Kidney (tissue), 14 donors: Measurements from ENCODE around the gene HDAC9. TPM values are rescaled to one million over a fixed set of nuclear protein-coding genes. Genes with fewer than 3 reads are reported as not detected.

Source experiments
- DNase-seq, 5 donors: peaks; one replicate each; pipeline ENCODE4 v3.0.0-alpha.2; 2013 to 2020
- FAIRE-seq: peaks from 2 replicates; lab custom pipeline; 2012; peaks lifted over from hg19 to GRCh38; lab: Jason Lieb, UNC
- H3K27ac ChIP-seq, 2 donors: one replicate each; pipeline ENCODE4 v1.7.0; 2013; ENCODE audit warnings: low read depth in 2 of 2, low read length in 2 of 2, inconsistent platforms in 1 of 2
- H3K27me3 ChIP-seq: one replicate; pipeline ENCODE4 v1.7.1; 2013; ENCODE audit warnings: low read length, inconsistent platforms; ENCODE audit not compliant: control insufficient read depth, insufficient read depth
- H3K36me3 ChIP-seq, 3 donors: one replicate each; pipeline versions ENCODE4 v1.7.0 to v1.7.1; 2013; ENCODE audit warnings: low read length in 3 of 3, control low read depth in 1 of 3, inconsistent platforms in 1 of 3; ENCODE audit not compliant: insufficient read depth in 3 of 3, control insufficient read depth in 2 of 3
- H3K4me1 ChIP-seq, 3 donors: one replicate each; pipeline versions ENCODE4 v1.7.0 to v1.7.1; 2013; ENCODE audit warnings: low read length in 3 of 3, inconsistent platforms in 1 of 3, low read depth in 1 of 3; ENCODE audit not compliant: control insufficient read depth in 2 of 3, insufficient read depth in 2 of 3
- H3K4me3 ChIP-seq, 3 donors: one replicate each; pipeline versions ENCODE4 v1.7.0 to v1.8.1; 2013; ENCODE audit warnings: low read length in 3 of 3, control low read depth in 1 of 3, inconsistent platforms in 1 of 3
- H3K9ac ChIP-seq, 3 donors: one replicate each; pipeline versions ENCODE4 v1.7.0 to v1.7.1; 2013; ENCODE audit warnings: low read length in 3 of 3, control low read depth in 1 of 3, inconsistent platforms in 1 of 3
- H3K9me3 ChIP-seq, 3 donors: one replicate each; pipeline versions ENCODE4 v1.7.0 to v1.7.1; 2013; ENCODE audit warnings: low read length in 3 of 3, control low read depth in 1 of 3, inconsistent platforms in 1 of 3; ENCODE audit not compliant: control insufficient read depth in 2 of 3, insufficient read depth in 1 of 3
- intact Hi-C: fragments of 100-400 bp; cut with DNase I; formaldehyde crosslinking; loops from one replicate; pipeline ENCODE4 v1.11.1; 2022
- polyA plus RNA-seq: library from polyadenylated mRNA; stranded (reverse); fragments of 350-450 nt; fragmentation: Illumina TruSeq; extraction: RNeasy Lipid Tissue Mini Kit (QIAGEN cat#74804); gene quantifications from one replicate; pipeline ENCODE4 v1.2.3, GENCODE V29; 2014; ENCODE audit warnings: low read depth, low replicate concordance; ENCODE audit not compliant: insufficient read depth
- total RNA-seq: library from RNA; stranded (reverse); fragmentation: NEBNext Ultra II Directional; extraction: Animal tissue kit (Norgen Biotek cat#: 25700); gene quantifications from one replicate; pipeline ENCODE4 v1.2.1, GENCODE V29; 2021
- TF ChIP-seq, protein P1 (sequence below): IDR thresholded peaks from 3 replicates; pipeline ENCODE4 v1.5.1; 2012; ENCODE audit warnings: mild to moderate bottlenecking, moderate library complexity, borderline replicate concordance; ENCODE audit not compliant: insufficient read depth; ENCODE audit errors: extremely low read depth
- donor health status: control.
- donor health status: control.
- donor health status: control.
- donor health status: control.
- donor health status: control.
- donor health status: DM: yes; HTN: yes; CAD: no.
- donor health status: Normal renal cell carcinoma (clear cell type).

Gene HDAC9
- total and polyA plus RNA-seq, 2 donors from 2014 or later, result 2.1 to 22.1 TPM

DNA sequence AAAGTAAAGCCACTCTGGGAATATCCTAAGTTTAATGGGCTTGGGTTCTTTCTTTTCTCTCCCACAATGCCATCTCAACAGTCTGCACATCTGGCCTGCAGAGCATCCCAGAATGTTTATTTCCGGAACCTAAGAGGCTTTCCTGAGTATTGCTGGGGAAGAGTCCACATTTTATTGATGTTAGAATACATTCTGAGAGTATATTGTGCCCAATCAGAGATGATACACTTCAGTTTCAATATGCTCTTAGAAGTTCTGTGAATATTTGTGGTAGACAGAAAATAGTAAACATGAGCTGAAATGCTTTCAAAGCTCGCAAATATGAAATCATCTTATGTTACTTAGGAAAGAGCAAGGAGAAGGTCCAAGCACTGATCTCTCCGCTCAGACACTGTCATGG, 421.3 kb downstream of the HDAC9 start:
- H3K4me1 ChIP-seq, result no peaks in the 10 kb centered on the region
- no peak overlapping the region for H3K4me3 ChIP-seq
- intact Hi-C loops, result no loop called here
- FAIRE-seq, result no peak
- no peak for DNase-seq
- no peak overlapping the region for H3K27ac ChIP-seq
- no peak overlapping the region for H3K9ac ChIP-seq
- H3K9me3 ChIP-seq, result peaks cover 0 to 5% (median 0%) of the 10 kb centered on the region in 3 donors
- no peaks in the 10 kb centered on the region for H3K36me3 ChIP-seq
- TF ChIP-seq, protein P1, sequence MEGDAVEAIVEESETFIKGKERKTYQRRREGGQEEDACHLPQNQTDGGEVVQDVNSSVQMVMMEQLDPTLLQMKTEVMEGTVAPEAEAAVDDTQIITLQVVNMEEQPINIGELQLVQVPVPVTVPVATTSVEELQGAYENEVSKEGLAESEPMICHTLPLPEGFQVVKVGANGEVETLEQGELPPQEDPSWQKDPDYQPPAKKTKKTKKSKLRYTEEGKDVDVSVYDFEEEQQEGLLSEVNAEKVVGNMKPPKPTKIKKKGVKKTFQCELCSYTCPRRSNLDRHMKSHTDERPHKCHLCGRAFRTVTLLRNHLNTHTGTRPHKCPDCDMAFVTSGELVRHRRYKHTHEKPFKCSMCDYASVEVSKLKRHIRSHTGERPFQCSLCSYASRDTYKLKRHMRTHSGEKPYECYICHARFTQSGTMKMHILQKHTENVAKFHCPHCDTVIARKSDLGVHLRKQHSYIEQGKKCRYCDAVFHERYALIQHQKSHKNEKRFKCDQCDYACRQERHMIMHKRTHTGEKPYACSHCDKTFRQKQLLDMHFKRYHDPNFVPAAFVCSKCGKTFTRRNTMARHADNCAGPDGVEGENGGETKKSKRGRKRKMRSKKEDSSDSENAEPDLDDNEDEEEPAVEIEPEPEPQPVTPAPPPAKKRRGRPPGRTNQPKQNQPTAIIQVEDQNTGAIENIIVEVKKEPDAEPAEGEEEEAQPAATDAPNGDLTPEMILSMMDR, result no peak
- H3K27me3 ChIP-seq, result no peaks in the 10 kb centered on the region

DNA sequence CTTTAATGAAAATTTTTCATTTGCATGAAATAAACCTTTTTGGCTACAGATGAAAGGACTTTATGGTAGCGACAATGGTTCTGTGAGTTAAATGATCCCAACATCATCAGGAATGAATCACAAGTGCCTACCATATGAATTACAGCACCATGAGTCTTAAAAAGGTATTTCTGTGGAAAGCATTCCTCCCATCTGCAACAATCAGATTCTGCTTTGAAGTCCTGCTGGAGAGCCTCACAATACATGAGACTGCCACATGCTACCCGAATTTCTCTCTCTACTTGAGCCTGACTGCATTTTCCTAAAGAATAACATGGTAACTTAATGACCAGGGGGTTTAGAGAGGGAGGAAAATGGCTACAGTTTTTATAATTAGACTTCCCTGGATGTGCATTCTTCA, 431.6 kb downstream of the HDAC9 start:
- peaks cover 0 to 3% (median 0%) of the 10 kb centered on the region in 3 donors for H3K9me3 ChIP-seq
- H3K27me3 ChIP-seq, result no peaks in the 10 kb centered on the region
- intact Hi-C loops, result no loop called here
- no peak overlapping the region for H3K27ac ChIP-seq
- TF ChIP-seq, protein P1, result no peak
- H3K4me1 ChIP-seq, result no peaks in the 10 kb centered on the region
- DNase-seq (no peak), FAIRE-seq (no peak)
- H3K36me3 ChIP-seq, result no peaks in the 10 kb centered on the region
- H3K9ac ChIP-seq, result no peak overlapping the region
- H3K4me3 ChIP-seq, result no peak overlapping the region

DNA sequence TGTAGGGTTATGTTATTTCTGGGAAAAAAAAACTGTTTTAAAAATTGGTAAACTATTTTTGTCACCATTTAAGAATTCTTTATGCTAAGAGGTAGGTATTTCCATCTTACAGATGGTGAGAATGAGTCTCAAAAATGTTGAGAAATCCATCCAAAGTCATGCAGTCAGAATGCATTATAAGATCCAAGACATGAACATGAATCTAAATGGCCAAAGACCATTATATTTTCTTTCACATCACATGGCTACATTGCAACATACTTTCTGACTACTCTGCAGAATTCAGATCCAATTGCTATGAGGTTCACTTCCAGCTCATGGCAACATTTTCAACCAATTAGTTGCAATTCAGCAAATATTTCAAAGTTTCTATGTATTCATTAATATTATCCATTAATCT, 440.7 kb downstream of the HDAC9 start:
- H3K9ac ChIP-seq, result no peak overlapping the region
- no peak for FAIRE-seq
- H3K27ac ChIP-seq, result no peak overlapping the region
- TF ChIP-seq, protein P1, result no peak
- intact Hi-C loops, result no loop called here
- H3K27me3 ChIP-seq, result no peaks in the 10 kb centered on the region
- H3K9me3 ChIP-seq, result no peaks in the 10 kb centered on the region
- no peak overlapping the region for H3K4me3 ChIP-seq
- no peak for DNase-seq
- no peaks in the 10 kb centered on the region for H3K4me1 ChIP-seq
- no peaks in the 10 kb centered on the region for H3K36me3 ChIP-seq

DNA sequence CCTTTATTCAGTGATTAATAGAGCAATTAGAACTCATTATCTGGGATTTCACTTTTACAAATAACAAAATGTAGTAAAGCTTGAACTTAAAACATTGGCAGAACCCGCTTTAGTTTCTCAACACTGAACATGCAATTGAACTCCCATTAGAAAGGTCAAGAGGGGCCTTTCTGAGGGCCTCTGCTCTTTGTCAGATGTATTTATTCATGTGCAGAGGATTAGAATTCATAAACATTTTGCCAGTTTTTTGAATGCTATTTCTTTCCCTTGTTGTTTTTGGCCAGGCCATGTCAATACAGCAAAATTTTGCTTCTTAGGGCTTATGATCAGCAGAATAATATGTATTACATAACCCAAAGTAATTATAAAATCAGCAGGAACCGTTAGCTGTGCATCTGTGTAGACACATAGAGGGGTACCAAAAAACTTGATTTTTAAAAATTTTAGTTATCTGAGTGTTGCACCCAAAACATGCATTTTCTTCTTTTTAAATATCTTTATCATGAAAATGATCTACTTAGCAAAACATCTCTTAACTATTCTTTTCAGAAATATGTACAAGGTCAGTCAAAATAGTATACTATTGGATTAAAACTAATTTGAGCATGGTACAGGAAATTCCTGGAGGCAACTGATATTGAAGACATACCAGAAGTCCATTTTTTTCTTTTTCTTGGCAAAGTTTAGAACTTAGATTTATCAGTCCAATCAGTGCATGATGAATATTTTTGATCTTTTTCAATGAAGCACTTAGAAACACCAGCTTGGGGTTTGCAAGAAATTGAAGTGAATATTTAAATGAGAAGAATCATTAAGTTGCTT, 444.4 kb downstream of the HDAC9 start:
- FAIRE-seq (no peak), DNase-seq (peak in 2 of 5 donors; percentile 13 to 35)
- no peaks in the 10 kb centered on the region for H3K4me1 ChIP-seq
- H3K4me3 ChIP-seq, result no peak overlapping the region
- H3K9me3 ChIP-seq, result no peaks in the 10 kb centered on the region
- no peak overlapping the region for H3K27ac ChIP-seq
- H3K36me3 ChIP-seq, result no peaks in the 10 kb centered on the region
- no peaks in the 10 kb centered on the region for H3K27me3 ChIP-seq
- intact Hi-C loops, result no loop called here
- TF ChIP-seq, protein P1, result no peak
- no peak overlapping the region for H3K9ac ChIP-seq
